ENCODE data around the gene DKC1.
"Not testable (repeated sequence)": the region's sequence is repeated elsewhere in the genome, so short reads cannot be mapped to it uniquely, and the experiment has no call there.

Gene DKC1

DNA sequence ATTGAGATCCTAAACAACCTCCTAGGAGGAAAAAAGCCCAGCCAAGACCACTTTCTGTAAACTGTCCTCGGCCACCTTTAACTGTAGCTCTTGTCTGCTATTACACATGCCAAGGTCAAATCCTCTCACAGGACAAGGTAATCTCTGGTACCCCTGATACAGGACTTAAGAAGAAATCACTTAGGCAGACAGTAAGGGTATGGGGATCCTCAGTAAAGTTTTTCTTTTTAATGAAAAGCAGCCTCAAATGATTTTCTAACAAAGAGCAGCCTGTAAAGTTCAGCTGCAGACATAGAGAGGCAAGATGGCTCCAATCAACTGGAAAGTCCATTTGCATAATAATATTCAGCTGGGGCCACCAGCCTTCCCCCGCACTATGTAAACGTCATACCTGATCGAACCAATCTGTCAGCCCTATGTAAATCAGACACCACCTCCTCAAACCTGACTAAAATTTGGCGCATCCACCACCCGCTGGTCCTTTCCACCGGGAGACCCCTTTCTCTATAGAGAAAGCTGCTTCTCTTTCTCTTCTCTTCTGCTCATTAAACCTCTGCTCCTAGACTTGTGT is 57.2 kb downstream of the DKC1 start:
- DNase-seq (ENCODE audit: low spot score): no peak

DNA sequence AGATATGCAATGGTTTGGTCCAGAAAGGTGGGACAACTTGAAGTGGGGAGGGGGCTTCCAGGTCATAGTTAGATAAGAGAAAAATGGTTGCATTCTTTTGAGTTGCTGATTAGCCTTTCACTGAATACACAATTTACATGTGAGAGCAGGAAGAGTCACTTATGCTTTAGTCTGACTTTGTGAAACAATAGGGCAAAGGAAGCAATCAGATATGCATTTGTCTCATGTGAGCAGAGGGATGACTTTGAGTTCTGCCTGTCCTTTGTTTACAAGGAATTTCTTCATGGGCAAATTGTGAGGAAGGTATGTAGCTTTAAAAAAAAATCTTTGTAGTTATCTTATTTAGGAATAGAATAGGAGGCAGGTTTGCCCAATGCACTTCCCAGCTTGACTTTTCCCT is 58.9 kb downstream of the DKC1 start:
- no peak for DNase-seq (ENCODE audit: low spot score)

DNA sequence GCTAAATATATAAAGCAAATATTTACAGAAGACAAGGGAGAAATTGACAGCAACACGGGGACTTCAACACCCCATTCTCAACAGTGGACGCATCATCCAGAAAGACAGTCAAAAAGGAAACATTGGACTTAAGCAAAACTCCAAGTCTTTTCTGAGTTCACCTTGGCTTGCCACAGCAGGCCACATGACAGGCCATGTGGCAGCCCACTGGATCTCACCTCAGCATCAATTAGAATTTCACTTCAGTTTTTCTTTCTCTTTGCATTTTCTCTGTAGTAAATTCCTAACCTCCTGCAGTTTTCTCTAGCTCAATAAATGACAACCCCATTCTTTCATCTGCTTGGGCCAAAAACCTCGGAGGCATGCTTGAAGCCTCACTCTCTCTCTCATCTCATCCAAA is 59.4 kb downstream of the DKC1 start:
- DNase-seq (ENCODE audit: low spot score): no peak

DNA sequence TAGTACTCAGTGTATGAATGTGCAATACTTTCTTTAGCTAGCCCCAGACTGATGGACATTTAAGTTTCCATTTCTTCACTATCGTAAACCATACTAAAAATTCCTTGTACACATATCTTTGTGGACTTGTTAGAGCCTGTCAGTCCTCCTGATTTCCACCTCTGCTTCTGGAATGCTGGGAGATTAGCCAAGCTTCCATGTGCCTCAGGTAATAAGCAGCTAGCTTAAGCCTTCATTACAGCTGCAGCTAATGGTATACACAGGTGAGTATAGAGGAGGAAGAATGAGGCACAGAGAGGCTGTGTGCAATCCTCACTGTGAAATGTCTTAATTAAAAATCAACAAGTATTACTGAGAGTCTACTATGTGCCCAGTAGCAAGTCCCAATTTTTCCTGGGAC is 62.0 kb downstream of the DKC1 start:
- no peak for DNase-seq (ENCODE audit: low spot score)

DNA sequence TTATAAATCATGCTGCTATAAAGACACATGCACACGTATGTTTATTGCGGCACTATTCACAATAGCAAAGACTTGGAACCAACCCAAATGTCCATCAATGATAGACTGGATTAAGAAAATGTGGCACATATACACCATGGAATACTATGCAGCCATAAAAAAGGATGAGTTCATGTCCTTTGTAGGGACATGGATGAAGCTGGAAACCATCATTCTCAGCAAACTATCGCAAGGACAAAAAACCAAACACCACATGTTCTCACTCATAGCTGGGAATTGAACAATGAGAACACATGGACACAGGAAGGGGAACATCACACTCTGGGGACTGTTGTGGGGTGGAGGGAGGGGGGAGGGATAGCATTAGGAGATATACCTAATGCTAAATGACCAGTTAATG is 62.9 kb downstream of the DKC1 start:
- DNase-seq (ENCODE audit: low spot score): not testable (repeated sequence)
